ENCODE measurements around the gene TULP3. TPM values are rescaled to one million over a fixed set of nuclear protein-coding genes. Genes with fewer than 3 reads are reported as not detected.

The TULP3 gene
- total and polyA plus RNA-seq, 2 of the 8 experiments (the other 6 are each of a cell fraction or from before 2014, with no cell fraction given): 18.4 to 21.2 TPM

DNA sequence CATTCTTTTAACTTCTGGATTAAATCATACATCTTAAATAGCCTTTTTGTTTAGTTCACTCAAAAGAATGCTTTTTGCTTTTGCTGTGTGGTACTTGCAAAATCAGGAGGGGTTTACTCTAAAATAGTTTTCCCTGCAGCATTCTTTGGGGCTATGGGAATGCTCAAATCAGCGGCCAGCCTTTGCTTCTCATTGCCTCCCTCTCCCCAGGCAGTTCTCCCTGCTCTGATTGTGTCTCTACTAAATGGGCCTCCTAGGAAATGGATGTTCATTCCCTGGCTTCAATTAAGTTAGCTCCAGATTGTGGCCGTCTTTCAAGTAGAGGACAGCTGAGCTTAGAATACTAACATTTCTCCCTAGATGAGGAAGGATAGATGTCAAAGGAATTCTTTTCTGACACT is 4.4 kb downstream of the TULP3 start:
- H2BK5ac ChIP-seq (ENCODE audit: low read depth, low read length): no peak overlapping the region
- no peak overlapping the region for H2AFZ ChIP-seq (ENCODE audit: low read length)
- no peak overlapping the region for H3K18ac ChIP-seq (ENCODE audit: extremely low read depth, low read length)
- no peak overlapping the region for H4K8ac ChIP-seq (ENCODE audit: extremely low read depth, insufficient read depth, low read length)
- no peak overlapping the region for H2BK12ac ChIP-seq (ENCODE audit: low read depth, low read length)
- H2BK15ac ChIP-seq (ENCODE audit: low read length): no peak overlapping the region
- no peaks in the 10 kb centered on the region for H3K27me3 ChIP-seq (replicated peaks in 1 of 4; ENCODE audit: control insufficient read depth in 3 of 4, extremely low read depth in 1 of 4, insufficient read depth in 3 of 4, low read length in 3 of 4)
- H3K56ac ChIP-seq (replicated peaks; ENCODE audit: insufficient read length, low read depth, low read length): no peak overlapping the region
- no peaks in the 10 kb centered on the region; the same call in 1 of the 2 replicates for H3K23me2 ChIP-seq (ENCODE audit: low read depth, low read length)
- H3K4me3 ChIP-seq (ENCODE audit: extremely low read depth in 1 of 4, insufficient read depth in 2 of 4, low read depth in 3 of 4, low read length in 4 of 4): no peak overlapping the region
- no peak overlapping the region for H4K5ac ChIP-seq (ENCODE audit: insufficient read length, low read depth, low read length)
- H3K9me3 ChIP-seq (ENCODE audit: insufficient read depth in 2 of 2, low read depth in 1 of 2, low read length in 1 of 2): no peaks in the 10 kb centered on the region
- H3K9ac ChIP-seq (replicated peaks in 1 of 4; ENCODE audit: extremely low read depth in 1 of 4, low read depth in 3 of 4, low read length in 3 of 4): no peak overlapping the region
- no peaks in the 10 kb centered on the region for H3K79me1 ChIP-seq (ENCODE audit: low read depth, low read length)
- no peak overlapping the region for H3K27ac ChIP-seq (ENCODE audit: low read depth, low read length)
- H4K91ac ChIP-seq (replicated peaks; ENCODE audit: insufficient read length, low read length): no peak overlapping the region
- ChIA-PET CTCF (ENCODE audit: partially characterized antibody) (interaction anchor here (1.0 to 15.6 kb wide), 5 partner anchors 10 to 47 kb away, joined by 3 to 143 read pairs (median 6); no protein-coding TSS in a partner anchor), POLR2A (ENCODE audit: partially characterized antibody) (interaction anchor here (0.7 to 1.2 kb wide), 5 partner anchors 9 to 37 kb away, joined by 3 to 6 read pairs (median 3); partner anchors contain the start of gene TEX52)
- FAIRE-seq (no peak), DNase-seq (ENCODE audit: low read depth in 1 of 2, low spot score in 2 of 2) (no peak)
- no peak overlapping the region for H2AK5ac ChIP-seq (ENCODE audit: low read depth, low read length)
- H3K4me2 ChIP-seq (ENCODE audit: insufficient read depth in 1 of 2, low read depth in 2 of 2, low read length in 2 of 2): no peak overlapping the region
- H2BK20ac ChIP-seq (ENCODE audit: low read length): no peak overlapping the region
- no peak overlapping the region for H3K4ac ChIP-seq (replicated peaks; ENCODE audit: insufficient read length, low read depth, low read length)
- peaks cover 0 to 2% (median under 1%) of the 10 kb centered on the region in 4 experiments; a peak in 3 of 7 replicates for H3K4me1 ChIP-seq (replicated peaks in 1 of 4; ENCODE audit: control insufficient read depth in 3 of 4, insufficient read depth in 4 of 4, low read length in 3 of 4)
- H4K20me1 ChIP-seq (replicated peaks in 1 of 2; ENCODE audit: control insufficient read depth in 1 of 2, insufficient read depth in 2 of 2, low read length in 2 of 2): no peaks in the 10 kb centered on the region
- whole genome bisulfite sequencing, 2 experiments (ENCODE audit: extremely low coverage in 1 of 2, insufficient coverage in 1 of 2, insufficient read length in 1 of 2, insufficient replicate concordance in 2 of 2, low coverage in 1 of 2, low lambda C conversion rate in 2 of 2, missing lambda C conversion rate in 1 of 2): 50% methylated on average over 2 of the region's 2 CpGs; no CpG with 5 or more reads in 1 of the 2 experiments
- H3K14ac ChIP-seq (ENCODE audit: insufficient read length): no peak overlapping the region
- no peak overlapping the region for H3K23ac ChIP-seq (ENCODE audit: insufficient read length)
- H3K36me3 ChIP-seq (ENCODE audit: control insufficient read depth in 2 of 4, insufficient read depth in 4 of 4, low read length in 3 of 4): no peaks in the 10 kb centered on the region
- peaks cover 0 to 28% of the 10 kb centered on the region in 2 experiments; a peak in 3 of 4 replicates for H3K79me2 ChIP-seq (ENCODE audit: control insufficient read depth in 1 of 2, insufficient read depth in 2 of 2, low read length in 2 of 2)
- TF ChIP-seq POU5F1 (IDR thresholded peaks at IDR 0.05; ENCODE audit: low read depth, low read length) (no peak), TEAD4 (IDR thresholded peaks at IDR 0.05; ENCODE audit: low read depth, low read length) (no peak), EGR1 (IDR thresholded peaks at IDR 0.05; ENCODE audit: borderline replicate concordance, low read depth, low read length) (no peak)
- H2BK120ac ChIP-seq (replicated peaks; ENCODE audit: low read depth, low read length): no peak overlapping the region
